Activated T-helper 1 cell treated with anti-CD3 and anti-CD28 coated beads, Interleukin-2, amount 50 U/mL, for 16 hours (primary cell): ENCODE results near the gene NUDT6.
"Not testable (repeated sequence)": the region's sequence is repeated elsewhere in the genome, so short reads cannot be mapped to it uniquely, and the experiment has no call there.

Experiments
- DNase-seq, 2 donors: peaks; one replicate each; pipeline ENCODE4 v3.0.0-alpha.2; 2020; ENCODE audit warnings: low read depth in 1 of 2, low spot score in 1 of 2

The NUDT6 gene

DNA sequence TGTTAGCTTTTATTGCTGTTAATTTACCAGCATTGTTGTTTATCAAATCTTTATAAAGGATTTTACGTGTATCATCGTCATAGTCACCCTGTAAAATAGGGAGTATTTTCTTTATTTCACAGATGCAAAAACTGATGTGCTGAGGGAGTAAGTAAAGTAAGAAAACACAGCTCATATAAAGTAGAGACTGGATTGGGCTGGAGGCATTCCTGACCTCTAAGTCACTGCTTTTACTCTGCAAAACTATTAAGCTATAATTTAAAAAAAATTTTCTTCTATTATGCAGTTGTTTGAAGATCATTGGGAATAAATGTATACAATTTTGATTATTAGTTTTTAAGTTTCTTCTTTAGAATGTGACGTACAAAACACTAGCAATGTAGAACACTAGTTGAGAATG is 45.9 kb downstream of the NUDT6 start:
- DNase-seq = no peak

DNA sequence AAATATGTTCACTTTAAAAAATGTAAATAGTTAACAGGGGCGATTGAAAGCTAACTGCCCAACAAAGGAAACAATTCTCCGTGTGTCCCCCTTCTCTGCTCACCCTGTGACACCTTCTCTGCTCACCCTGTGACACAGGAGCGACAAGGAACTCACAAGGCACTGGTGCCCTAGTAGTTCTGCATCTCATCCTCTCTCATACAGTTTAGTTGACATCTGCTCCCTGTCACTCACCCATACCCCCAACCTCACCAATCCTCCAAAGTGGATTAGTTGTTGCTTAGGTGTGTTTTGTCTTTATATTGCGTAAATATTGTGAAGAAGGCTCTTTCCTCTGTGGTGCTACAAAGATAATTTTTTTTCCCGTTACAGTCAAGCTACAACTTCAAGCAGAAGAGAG is 46.4 kb downstream of the NUDT6 start:
- no peak for DNase-seq

DNA sequence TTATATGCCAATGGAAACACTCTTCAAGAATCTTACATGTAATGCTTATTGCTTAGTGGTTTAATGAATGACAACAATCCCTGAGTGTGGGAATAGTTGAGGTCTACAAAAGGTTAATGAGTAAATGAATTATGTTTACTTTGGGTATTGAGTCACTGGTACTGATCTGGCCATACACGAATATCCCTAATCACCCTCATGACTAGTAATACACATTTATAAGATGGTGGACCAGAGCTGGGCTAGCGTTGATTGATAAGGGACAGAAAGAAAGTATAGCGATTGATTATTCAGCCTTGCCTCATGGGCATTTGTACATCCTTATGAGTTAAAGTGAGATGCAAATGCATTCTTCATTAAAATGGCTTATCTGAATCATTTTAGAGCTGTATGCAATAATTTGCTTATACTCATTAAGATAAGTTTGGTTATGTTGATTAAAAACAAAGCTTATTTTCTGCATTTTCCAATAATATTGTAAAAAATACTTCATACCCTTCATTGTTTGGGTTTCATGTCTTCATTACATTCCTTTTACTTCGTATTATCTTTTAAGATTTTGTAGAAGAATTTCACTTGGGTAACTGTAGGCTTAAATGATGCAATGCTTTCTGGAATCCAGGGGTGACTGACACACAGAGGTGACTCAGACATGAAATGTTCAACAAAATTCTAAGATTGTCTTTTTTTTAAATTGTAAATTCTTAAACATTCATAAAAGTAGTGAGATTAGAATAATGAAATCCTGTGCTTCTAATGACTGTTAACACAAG is 48.4 kb downstream of the NUDT6 start:
- no peak for DNase-seq

DNA sequence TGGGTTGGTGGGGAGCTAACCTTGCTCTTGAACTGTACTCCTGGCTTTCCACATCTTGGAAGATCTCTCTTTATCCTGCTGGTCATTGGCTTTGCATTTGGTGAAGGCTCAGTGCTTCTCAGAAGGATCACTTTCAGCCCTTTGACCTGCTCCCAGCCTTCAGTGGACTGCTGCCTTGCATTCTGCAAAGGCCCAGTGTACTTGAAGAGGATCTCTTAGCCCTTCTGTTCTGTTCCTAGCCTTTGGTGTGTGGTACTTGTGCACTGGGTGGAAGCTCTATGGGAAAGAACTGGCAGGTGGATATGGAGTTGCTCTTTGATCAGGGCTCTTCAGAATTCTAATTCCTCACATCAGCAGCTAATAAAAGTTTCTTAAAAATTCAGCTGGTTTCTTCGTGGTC is 49.3 kb downstream of the NUDT6 start:
- DNase-seq = no peak

DNA sequence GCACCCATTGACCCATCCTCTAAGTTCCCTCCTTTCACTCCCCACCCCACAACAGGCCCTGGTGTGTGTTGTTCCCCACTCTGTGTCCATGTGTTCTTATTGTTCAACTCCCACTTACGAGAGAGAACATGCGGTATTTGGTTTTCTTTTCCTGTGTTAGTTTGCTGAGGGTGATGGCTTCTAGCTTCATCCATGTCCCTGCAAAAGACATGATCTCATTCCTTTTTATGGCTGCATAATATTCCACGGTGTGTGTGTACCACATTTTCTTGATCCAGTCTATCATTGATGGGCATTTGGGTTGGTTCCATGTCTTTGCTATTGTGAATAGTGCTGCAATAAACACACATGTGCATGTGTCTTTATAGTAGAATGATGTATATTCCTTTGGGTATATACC is 54.2 kb downstream of the NUDT6 start:
- DNase-seq = not testable (repeated sequence)

DNA sequence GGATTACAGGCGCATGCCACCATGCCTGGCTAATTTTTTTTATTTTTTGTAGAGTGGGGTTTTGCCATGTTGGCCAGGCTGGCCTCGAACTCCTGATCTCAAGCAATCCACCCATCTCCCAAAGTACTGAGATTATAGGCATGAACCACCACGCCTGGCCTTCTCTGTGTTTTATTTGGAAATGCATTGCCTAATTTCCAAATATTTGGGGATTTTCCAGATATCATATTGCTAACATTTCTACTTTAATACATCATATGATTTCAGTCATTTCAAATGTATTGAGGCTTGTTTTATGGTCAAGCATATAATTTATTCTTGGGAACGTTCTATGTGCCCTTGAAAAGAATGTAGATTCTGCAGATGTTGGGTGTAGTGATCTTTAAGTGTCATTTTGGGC is 57.0 kb downstream of the NUDT6 start:
- no peak for DNase-seq

DNA sequence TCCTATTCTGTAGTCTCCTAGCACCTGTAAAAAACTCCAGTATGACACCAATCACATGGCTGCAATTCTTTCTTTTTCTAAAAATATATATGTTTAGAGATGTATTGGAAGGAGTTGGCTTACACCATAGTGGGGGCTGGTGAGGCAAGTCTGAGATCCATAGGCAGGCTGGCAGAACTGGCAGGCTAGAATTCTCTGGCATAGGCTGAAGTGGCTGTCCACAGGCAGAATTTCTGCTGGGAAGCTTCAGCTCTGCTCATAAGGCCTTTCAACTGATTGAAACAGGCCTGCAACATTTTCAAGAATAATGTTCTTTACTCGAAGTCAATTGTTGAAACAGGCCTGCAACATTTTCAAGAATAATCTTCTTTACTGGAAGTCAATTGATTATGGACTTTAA is 58.8 kb downstream of the NUDT6 start:
- no peak for DNase-seq

DNA sequence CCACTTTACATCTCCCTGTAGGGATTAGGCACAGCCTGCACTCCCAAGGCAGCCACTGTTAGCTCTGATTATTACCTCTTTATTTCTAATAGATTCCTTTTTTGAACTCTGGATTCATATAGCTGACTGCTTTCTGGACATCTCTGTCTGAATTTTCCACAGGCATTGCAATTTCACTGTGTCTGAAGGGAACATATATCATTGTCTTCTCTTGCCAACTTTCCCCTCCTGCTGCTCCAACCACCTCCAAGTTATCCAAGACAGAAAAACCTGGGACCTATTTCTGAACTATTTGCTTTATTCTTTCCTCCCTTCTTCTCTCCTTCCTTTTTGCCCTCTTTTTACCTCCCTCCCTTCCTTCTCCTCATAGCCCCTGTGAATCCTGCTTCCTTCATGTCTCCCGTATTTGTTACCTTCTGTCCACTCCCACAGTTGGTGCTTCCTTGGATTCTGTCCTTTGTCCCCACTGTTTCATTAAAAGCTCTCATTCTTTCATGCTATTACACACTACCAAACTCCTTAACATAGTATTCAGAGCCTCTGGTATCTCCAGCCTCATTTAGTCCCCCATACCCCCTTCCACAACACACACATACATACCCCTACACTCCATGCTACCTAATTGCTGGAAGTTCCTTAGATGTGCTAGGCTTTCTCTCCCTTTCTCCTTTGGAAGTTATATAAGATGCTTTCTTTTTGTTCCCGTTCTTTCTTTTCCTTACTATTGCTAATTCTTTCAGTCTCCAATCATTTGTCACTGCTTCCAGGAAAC is 61.0 kb downstream of the NUDT6 start:
- no peak for DNase-seq

DNA sequence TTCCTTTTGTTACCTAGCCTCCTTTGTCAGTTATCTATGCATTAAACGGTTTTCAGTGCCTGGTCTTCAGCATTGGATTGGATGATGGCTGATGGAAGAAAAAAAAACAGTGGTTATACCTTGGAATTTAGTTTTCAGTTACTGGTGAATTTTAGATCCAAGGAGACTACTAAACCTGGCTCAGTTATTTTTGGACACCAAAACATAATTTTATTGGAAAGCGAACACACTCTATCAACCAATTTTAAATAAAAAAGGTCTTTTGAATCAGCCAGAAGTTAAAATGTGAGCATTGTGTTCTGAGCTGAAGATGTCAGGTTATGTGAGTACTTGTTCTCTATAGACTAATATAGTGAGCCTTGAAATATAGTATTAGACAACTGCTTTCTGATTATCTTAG is 63.7 kb downstream of the NUDT6 start:
- no peak for DNase-seq

DNA sequence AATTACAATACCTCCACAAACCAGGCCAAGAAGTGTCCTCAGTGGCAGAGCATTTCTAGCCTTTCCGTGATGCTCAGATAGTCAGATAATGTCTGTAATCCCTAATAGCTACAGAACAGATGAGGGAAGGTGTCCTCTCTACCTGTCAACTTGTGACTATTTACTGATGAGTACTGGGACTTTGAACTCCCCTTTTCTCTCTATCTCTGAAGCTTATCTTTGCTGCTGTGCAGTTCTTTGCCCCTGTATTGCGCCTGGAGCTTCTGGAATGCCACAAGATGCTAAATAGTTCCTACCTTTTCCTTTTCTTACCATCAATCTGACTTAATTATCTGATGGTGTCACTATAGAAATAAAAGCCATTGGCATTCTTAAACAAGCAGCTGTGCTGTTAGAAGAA is 65.2 kb downstream of the NUDT6 start:
- no peak for DNase-seq

DNA sequence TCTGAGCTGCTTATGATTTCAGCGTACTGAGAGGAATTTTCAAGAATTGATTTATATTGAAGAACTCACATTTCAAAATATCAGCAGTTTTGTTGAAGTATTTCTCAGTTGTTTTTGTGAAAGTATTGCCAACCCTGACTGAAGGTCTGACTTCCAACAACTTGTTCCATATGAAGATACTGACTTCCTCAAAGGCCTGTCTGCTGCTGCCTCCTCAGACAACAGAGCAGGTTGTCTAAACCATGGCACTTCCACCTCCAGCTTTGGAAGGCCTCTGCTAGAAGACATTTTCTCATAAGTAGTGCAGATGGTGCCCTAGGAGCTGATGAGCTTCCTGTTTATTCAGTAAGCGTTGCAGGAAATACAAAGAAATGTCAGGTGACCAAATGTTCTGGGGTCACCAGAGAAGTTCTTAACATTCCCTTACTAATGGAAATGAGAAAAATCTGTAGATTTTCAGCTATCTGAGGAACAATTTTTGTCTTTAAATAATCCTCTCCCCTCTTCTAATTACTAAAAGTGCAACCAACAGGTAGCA is 67.0 kb downstream of the NUDT6 start:
- DNase-seq = no peak

DNA sequence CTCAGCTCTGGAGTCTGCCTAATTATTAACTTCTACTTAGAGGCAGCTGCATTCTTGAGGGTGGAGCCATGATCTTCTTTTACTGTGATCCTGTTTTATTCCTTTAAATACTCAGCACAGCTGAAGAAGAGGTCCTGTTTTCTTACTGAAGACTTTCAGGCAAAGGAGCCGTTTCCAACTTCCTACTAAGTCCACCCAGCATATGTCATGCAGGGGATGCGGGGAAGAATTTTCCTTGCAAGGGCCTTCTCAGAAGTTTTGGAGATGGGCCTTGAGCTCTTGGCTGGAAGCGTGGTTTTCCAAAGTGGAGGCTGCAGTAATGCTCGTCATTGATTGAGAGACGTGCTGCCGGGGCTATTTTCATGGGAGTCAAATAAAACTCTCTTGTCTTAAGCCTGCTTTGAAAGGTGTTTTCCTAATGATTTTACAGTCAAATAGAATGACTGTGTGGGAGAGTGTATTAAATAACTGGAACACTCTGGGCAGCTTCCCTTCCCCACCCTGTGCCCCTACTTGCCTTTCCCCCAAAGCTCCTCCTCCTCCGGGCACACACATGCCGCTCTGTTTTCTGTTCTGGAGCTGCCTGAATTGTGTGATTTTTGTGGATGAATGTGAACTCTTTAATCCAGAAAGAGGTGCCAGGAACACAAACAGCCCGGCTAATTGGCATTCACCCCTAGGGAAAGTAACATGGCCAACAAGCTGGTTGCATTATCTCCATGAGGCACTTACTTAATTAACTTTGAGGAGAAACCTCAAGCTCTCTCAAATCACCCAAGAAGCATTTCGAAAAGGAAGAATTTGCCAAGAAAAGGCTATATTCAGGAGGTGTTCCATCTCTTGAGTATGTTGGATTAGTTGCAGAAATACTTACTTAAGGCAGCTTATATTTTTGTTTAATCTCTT is 67.7 kb downstream of the NUDT6 start:
- no peak for DNase-seq

DNA sequence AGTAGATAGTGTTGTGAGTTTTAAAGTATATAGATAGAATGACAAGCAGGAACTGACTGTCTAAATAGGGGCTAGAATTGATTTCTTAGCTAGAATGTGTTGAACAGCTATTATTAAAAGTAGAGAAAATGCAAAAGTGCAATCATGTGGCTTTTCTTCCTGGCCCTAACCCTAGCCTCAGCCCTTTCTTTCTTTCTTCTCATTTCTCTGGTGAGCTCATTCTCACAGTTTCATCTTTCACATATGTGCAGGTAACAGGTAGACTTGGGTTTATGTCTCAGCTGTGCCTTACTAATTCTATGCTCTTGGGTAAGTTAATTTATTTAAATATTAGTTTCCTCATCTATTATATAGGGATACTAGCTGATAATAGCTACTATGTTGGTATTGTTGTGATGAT is 70.8 kb downstream of the NUDT6 start:
- DNase-seq = no peak

DNA sequence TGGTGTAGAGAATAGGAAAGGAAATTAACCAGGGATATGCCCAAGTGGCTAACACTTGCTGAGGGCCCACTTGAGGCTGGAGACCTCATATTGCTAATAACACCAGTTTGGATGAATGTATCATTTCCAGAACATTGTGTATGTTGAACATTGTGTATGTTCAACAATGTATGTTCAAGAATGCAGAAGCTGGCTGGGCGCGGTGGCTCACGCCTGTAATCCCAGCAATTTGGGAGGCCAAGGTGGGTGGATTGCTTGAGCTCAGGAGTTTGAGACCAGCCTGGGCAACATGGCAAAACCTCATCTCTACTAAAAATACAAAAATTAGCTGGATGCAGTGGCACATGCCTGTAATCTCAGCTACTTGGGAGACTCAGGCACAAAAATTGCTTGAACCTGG is 72.6 kb downstream of the NUDT6 start:
- DNase-seq = not testable (repeated sequence)

DNA sequence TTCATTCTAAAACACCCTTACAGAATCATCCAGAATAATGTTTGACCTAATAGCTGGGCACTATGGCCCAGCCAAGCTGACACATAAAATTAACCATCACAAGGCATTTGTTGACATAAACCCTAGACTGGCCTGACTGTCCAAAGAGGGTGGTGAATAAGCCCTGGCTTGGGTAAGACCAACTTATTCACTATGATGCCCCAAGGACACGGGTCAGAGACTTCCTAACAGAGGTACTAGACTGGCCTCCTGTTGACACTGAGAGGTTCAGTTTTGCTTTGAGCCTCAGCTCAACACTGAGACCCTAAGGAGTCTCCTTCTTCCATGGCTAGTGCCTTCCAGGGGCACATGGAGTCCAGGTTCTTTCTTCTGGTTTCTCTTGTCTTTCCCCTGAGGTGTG is 74.5 kb downstream of the NUDT6 start:
- DNase-seq = no peak

DNA sequence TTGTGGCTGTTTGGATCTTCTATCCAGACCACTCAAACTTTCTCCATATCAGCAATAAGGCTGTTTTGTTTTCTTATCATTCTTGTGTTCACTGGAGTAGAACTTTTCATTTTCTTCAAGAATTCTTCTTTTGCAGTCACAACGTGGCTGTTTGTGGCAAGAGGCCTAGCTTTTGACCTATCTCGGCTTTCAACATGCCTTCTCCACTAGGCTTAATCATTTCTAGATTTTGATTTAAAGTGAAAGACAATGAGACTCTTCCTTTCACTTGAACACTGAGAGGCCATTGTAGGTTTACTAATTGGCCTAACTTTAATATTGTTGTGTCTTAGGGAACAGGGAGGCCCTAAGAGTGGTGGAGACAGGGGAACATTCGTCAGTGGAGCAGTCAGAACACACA is 76.6 kb downstream of the NUDT6 start:
- DNase-seq = no peak

DNA sequence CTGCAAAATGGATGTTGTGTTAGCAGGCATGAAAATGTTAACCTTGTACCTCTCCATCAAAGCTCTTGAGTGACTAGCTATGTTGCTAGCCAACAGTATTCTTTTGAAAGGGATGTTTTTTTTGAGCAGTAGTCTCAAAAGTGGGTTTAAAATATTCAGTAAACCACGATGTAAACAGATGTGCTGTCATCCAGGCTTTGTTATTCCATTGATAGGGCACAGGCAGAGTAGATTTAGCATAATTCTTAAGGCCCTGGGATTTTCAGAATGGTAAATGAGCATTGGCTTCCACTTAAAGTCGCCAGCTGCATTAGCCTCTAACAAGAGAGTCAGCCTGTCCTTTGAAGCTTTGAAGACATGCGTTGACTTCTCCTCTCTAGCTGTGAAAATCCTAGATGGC is 77.3 kb downstream of the NUDT6 start:
- DNase-seq = no peak

DNA sequence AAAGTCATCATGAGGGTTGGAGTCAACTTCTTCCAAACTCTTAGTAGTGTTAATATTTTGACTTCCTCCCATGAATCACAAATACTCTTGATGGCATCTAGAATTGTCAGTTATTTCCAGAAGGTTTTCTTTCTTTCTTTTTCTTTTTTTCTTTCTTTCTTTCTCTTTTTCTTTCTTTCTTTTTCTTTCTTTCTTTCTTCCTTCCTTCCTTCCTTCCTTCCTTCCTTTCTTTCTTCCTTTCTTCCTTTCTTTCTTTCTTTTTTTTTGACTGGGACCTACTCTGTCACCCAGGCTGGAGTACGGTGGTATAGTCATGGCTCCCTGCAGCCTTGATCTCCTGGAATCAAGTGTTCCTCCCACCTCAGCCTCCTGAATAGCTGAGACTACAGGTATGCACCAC is 78.0 kb downstream of the NUDT6 start:
- DNase-seq = not testable (repeated sequence)

DNA sequence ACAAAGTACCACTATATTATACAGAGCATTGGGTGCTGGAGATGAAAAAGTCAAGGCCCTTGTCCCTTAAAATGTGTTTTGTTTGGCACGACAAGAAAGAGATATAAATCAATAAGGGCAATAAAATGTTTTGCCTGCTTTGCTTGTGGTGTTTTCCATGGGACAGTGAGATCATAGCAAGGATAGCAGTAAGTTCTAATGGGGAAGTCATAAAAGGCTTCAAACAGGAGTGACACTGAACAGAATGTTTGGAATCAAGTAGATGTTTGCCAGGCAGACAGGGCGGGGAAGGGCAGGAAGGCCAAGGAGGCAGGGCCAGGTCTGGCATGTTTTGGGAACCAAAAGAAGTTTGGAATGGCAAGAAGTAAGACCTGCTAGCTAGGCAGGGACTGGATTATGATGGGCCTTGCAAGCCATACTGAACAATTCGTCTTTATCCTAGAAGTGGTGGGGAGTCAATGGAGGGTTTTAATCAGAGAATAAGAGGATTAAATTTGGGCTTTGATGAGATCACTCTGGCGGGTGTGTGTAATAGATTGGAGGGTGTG is 79.3 kb downstream of the NUDT6 start:
- no peak for DNase-seq
